ENCODE data around the gene TOPORS. TPM values are rescaled to one million over a fixed set of nuclear protein-coding genes. Genes with fewer than 3 reads are reported as not detected.
A peak's percentile ranks its signal among the peaks of the same experiment; 100 is the strongest.
"Not testable (repeated sequence)": the region's sequence is repeated elsewhere in the genome, so short reads cannot be mapped to it uniquely, and the experiment has no call there.

The TOPORS gene
- total and polyA plus RNA-seq, 7 donors, result 6.2 to 12.1 (median 7.3) TPM

DNA sequence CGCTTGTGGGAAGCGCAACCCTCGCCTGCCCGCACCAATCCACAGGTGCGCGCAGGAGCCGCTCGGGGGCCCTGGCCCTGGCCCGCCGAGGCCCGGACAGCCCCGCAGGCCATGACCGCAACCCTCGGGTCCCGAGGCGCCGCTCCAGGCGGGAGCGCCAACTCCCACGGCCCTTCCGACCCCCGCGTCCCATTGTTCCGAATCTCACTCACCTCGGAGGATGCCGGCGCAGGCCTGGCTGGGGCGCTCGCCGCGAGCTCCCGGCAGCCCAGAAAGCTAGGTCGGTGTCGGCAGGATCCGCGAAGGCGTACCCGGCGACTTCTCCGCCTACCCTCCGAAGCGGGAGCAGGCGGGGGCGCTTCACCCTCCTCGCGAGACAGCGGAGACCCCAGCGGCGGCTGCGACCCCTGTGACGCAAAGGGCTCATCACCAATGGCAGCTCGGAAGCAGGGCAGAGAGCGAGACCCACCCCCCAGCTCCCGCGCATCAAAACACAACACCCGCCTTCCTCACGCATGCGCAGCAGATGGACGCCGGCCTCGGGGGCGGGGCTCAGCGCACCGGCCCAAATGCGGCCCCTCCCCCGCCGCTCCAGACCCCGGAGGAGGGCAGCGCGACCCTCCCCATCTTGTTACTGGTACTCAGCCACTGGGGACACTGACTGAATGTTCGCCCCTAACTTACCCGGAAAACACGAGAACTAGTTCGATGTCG lies 1.7 kb downstream of the TOPORS start:
- WGBS, 3 donors, result 0 to 1% (median 0%) methylated on average over 63 to 75 of the region's 75 CpGs
- peak; percentile 76 to 88 (median 84) for ATAC-seq
- peak; percentile 91 to 95 for DNase-seq
- intact Hi-C loops (cut with DNase I), result no loop called here
- Histone ChIP-seq H3K36me3 (ENCODE audit: insufficient read depth in 1 of 2, low read depth in 1 of 2) (peaks cover 0 to 18% of the 10 kb centered on the region in 2 donors), H3K4me1 (peaks cover 23% of the 10 kb centered on the region), H3K4me3 (peak overlapping the region; percentile 87), H3K27ac (peak overlapping the region; percentile 95), H3K27me3 (ENCODE audit: insufficient read depth in 3 of 3, low read length in 2 of 3) (no peaks in the 10 kb centered on the region), H3K9me3 (no peaks in the 10 kb centered on the region)
- no peak for TF ChIP-seq CTCF (IDR thresholded peaks at IDR 0.05)

DNA sequence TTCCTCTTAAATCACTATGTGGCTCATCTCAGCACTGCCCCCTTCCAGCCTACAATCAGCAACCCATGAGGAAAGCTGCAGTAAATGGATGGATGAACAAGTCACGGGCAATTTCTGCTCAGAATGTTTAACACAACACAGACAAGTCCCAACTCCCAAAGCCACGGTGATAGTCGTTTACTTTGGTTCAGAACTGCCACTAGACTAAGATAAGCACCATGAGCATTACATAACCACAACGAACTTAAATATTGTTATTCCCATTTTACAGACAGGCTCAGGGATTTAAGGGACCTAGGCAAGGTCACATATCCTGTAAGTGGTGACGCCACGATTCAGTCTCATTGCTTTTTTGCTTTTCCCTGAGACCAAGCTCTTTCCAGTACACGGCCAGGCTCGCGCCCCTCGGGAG lies 2.2 kb downstream of the TOPORS start:
- no peak for TF ChIP-seq CTCF (IDR thresholded peaks at IDR 0.05)
- peak overlapping the region; percentile 95 for H3K27ac ChIP-seq
- ATAC-seq (no peak), DNase-seq (no peak)
- intact Hi-C loops (cut with DNase I), result no loop called here
- 2 to 5% (median 3%) methylated on average over 10 of the region's 10 CpGs for WGBS, 3 donors
- no peaks in the 10 kb centered on the region for H3K9me3 ChIP-seq
- peak overlapping the region; percentile 87 for H3K4me3 ChIP-seq
- H3K27me3 ChIP-seq (ENCODE audit: insufficient read depth in 3 of 3, low read length in 2 of 3), result no peaks in the 10 kb centered on the region
- peaks cover 23% of the 10 kb centered on the region for H3K4me1 ChIP-seq
- H3K36me3 ChIP-seq (ENCODE audit: insufficient read depth in 1 of 2, low read depth in 1 of 2), result peaks cover 0 to 18% of the 10 kb centered on the region in 2 donors

- intact Hi-C loops (cut with DNase I); DNase-seq; H3K27me3 ChIP-seq (ENCODE audit: insufficient read depth in 3 of 3, low read length in 2 of 3); H3K27ac ChIP-seq; ATAC-seq; H3K9me3 ChIP-seq; H3K4me3 ChIP-seq: not testable (repeated sequence)
- H3K4me1 ChIP-seq, result peaks cover 20% of the 10 kb centered on the region
- 98% methylated on average over 20 of the region's 20 CpGs for WGBS, 3 donors
- peaks cover 0 to 27% of the 10 kb centered on the region in 2 donors for H3K36me3 ChIP-seq (ENCODE audit: insufficient read depth in 1 of 2, low read depth in 1 of 2)
These were observed 4.2 kb downstream of the TOPORS start for GRCh38 chr9:32548213-32548612.

DNA sequence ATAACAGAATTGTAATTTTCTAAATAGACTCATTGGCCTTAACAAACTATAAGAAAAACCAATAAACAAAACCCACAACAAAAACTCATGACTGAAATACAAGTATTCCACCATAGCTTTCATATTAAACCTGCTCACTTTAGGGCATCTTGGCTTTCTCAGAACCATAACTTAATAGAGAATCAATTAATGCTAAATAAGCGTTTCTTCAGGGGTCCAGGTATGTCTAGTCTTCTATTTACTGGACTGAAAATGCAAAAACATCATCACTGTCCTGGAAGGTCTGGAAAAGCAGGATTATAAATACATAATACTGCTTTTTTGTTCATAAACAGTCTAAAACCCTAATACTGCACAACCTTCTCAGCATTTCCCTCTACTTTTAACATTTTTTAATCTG lies 6.5 kb downstream of the TOPORS start:
- H3K4me3 ChIP-seq, result no peak overlapping the region
- H3K27ac ChIP-seq, result no peak overlapping the region
- intact Hi-C loops (cut with DNase I), result no loop called here
- no peak for DNase-seq
- WGBS, 3 donors, result 85 to 94% (median 92%) methylated on average over 1 of the region's 1 CpG
- peaks cover 15% of the 10 kb centered on the region for H3K4me1 ChIP-seq
- H3K36me3 ChIP-seq (ENCODE audit: insufficient read depth in 1 of 2, low read depth in 1 of 2), result peaks cover 3 to 42% of the 10 kb centered on the region in 2 donors
- TF ChIP-seq CTCF (IDR thresholded peaks at IDR 0.05), result no peak
- H3K9me3 ChIP-seq, result no peaks in the 10 kb centered on the region
- no peak for ATAC-seq
- no peaks in the 10 kb centered on the region for H3K27me3 ChIP-seq (ENCODE audit: insufficient read depth in 3 of 3, low read length in 2 of 3)

- peaks cover 3 to 49% of the 10 kb centered on the region in 2 donors for H3K36me3 ChIP-seq (ENCODE audit: insufficient read depth in 1 of 2, low read depth in 1 of 2)
These were observed 9.3 kb downstream of the TOPORS start for GRCh38 chr9:32543047-32543446.

More at GRCh38 chr9:32543047-32543446, 9.3 kb downstream of the TOPORS start:
- intact Hi-C loops (cut with DNase I), result no loop called here
- no peak for ATAC-seq
- H3K27ac ChIP-seq, result no peak overlapping the region
- H3K4me3 ChIP-seq, result no peak overlapping the region
- DNase-seq, result no peak
- no peaks in the 10 kb centered on the region for H3K4me1 ChIP-seq
- TF ChIP-seq CTCF (IDR thresholded peaks at IDR 0.05), result no peak
- WGBS, 3 donors, result 94 to 96% (median 94%) methylated on average over 4 of the region's 4 CpGs
- H3K9me3 ChIP-seq, result no peaks in the 10 kb centered on the region
- H3K27me3 ChIP-seq (ENCODE audit: insufficient read depth in 3 of 3, low read length in 2 of 3), result no peaks in the 10 kb centered on the region

Data from psoas muscle (tissue), 8 donors.